ENCODE measurements around the gene COMMD1.

Gene COMMD1

GRCh38 chr2:62071760-62072680 lies 166.5 kb downstream of the COMMD1 start:
- no peak for ATAC-seq
- TF ChIP-seq RARB (CRISPR knock-in tag; IDR thresholded peaks at IDR 0.05) (no peak), CREB5 (CRISPR knock-in tag; IDR thresholded peaks at IDR 0.05; ENCODE audit: low read depth) (no peak), ZC3H10 (CRISPR knock-in tag; IDR thresholded peaks at IDR 0.05) (no peak), ZFP30 (CRISPR knock-in tag; IDR thresholded peaks at IDR 0.05) (no peak)

- no peak for TF ChIP-seq PPARA (CRISPR knock-in tag; IDR thresholded peaks at IDR 0.05; ENCODE audit: borderline replicate concordance)
- TF ChIP-seq ARNTL (CRISPR knock-in tag; IDR thresholded peaks at IDR 0.05; ENCODE audit: borderline replicate concordance, low read depth) = no peak
- no peak for TF ChIP-seq OSR1 (CRISPR knock-in tag; IDR thresholded peaks at IDR 0.05)
- no peak for TF ChIP-seq TOX (CRISPR knock-in tag; IDR thresholded peaks at IDR 0.05; ENCODE audit: borderline replicate concordance)
- TF ChIP-seq PATZ1 (CRISPR knock-in tag; IDR thresholded peaks at IDR 0.05; ENCODE audit: borderline replicate concordance) = no peak
- TF ChIP-seq ZC3H10 (CRISPR knock-in tag; IDR thresholded peaks at IDR 0.05) = no peak
- no peak for TF ChIP-seq ESRRG (CRISPR knock-in tag; IDR thresholded peaks at IDR 0.05)
- no peak for TF ChIP-seq RARB (CRISPR knock-in tag; IDR thresholded peaks at IDR 0.05)
- no peak for TF ChIP-seq BACH2 (CRISPR knock-in tag; IDR thresholded peaks at IDR 0.05; ENCODE audit: borderline replicate concordance)
- TF ChIP-seq TCF4 (CRISPR knock-in tag; IDR thresholded peaks at IDR 0.05; ENCODE audit: borderline replicate concordance) = no peak
- no peak for TF ChIP-seq ZFP30 (CRISPR knock-in tag; IDR thresholded peaks at IDR 0.05)
- TF ChIP-seq ZNF565 (CRISPR knock-in tag; conservative IDR thresholded peaks at IDR 0.05; ENCODE audit: low read depth) = no peak
- no peak for TF ChIP-seq ZNF8 (CRISPR knock-in tag; IDR thresholded peaks at IDR 0.05)
- TF ChIP-seq ZFP3 (CRISPR knock-in tag; IDR thresholded peaks at IDR 0.05) = no peak
- no peak for TF ChIP-seq CREB5 (CRISPR knock-in tag; IDR thresholded peaks at IDR 0.05; ENCODE audit: low read depth)
- TF ChIP-seq ZNF70 (CRISPR knock-in tag; IDR thresholded peaks at IDR 0.05) = no peak
- TF ChIP-seq TSHZ2 (CRISPR knock-in tag; IDR thresholded peaks at IDR 0.05) = no peak
- no peak for TF ChIP-seq GLIS3 (CRISPR knock-in tag; IDR thresholded peaks at IDR 0.05)
- TF ChIP-seq ISL1 (CRISPR knock-in tag; IDR thresholded peaks at IDR 0.05) = no peak
- no peak for ATAC-seq
Measured at GRCh38 chr2:62074233-62074632, 168.8 kb downstream of the COMMD1 start.

- no peak for TF ChIP-seq ESRRG (CRISPR knock-in tag; IDR thresholded peaks at IDR 0.05)
- TF ChIP-seq PPARA (CRISPR knock-in tag; IDR thresholded peaks at IDR 0.05; ENCODE audit: borderline replicate concordance) = no peak
- no peak for TF ChIP-seq OSR1 (CRISPR knock-in tag; IDR thresholded peaks at IDR 0.05)
- no peak for TF ChIP-seq BACH2 (CRISPR knock-in tag; IDR thresholded peaks at IDR 0.05; ENCODE audit: borderline replicate concordance)
- TF ChIP-seq GLIS3 (CRISPR knock-in tag; IDR thresholded peaks at IDR 0.05) = no peak
- TF ChIP-seq TSHZ2 (CRISPR knock-in tag; IDR thresholded peaks at IDR 0.05) = no peak
- TF ChIP-seq ZC3H10 (CRISPR knock-in tag; IDR thresholded peaks at IDR 0.05) = no peak
Measured at GRCh38 chr2:62076980-62077638, 171.6 kb downstream of the COMMD1 start.

More at GRCh38 chr2:62076980-62077638, 171.6 kb downstream of the COMMD1 start:
- no peak for ATAC-seq

Data from SK-N-SH treated with all-trans-retinoic acid at 6 μM for 48 hours (cell line).